ENCODE results near the gene TEX13B. TPM values are rescaled to one million over a fixed set of nuclear protein-coding genes. Genes with fewer than 3 reads are reported as not detected.

Gene TEX13B
- total RNA-seq, 1 donor from 2014 or later: not detected

DNA sequence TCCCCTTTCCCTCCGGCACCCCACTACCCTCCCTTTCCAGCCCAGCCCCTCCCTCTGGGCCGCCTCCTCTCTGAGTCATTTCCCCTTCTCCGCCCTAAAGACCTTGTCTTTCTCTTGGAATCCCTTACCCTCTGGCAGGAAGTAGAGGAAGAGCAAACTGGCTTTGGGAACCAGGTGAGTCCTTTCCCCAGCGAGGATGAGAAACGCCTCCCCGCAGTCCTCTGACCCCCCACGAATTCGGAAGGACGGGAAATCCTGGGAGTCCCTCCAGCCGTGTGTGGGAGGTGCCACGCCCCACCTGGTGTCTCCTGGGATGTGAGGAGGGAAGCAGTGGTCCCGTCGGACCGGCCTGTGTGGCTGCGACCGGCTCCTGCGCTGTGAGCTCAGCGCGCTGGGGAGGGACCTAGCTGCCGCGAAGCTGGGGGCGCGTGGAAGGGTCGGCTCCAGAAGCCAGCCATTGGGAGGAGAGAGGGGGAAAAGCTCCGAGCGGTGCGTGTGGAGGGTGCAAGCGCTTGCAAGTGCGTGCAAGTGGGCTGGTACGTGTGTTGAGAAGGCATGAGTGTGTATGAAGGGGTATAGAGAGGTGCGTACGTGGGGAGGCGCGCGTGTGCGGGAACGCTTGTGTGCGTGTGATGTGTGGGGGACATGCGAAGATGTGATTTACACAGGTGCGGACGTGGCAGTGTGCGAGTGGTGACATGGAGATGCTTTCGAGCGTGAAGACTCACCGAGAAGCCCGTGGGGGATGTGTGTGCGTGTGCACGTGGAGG lies 46.3 kb downstream of the TEX13B start:
- TF ChIP-seq, protein P1, sequence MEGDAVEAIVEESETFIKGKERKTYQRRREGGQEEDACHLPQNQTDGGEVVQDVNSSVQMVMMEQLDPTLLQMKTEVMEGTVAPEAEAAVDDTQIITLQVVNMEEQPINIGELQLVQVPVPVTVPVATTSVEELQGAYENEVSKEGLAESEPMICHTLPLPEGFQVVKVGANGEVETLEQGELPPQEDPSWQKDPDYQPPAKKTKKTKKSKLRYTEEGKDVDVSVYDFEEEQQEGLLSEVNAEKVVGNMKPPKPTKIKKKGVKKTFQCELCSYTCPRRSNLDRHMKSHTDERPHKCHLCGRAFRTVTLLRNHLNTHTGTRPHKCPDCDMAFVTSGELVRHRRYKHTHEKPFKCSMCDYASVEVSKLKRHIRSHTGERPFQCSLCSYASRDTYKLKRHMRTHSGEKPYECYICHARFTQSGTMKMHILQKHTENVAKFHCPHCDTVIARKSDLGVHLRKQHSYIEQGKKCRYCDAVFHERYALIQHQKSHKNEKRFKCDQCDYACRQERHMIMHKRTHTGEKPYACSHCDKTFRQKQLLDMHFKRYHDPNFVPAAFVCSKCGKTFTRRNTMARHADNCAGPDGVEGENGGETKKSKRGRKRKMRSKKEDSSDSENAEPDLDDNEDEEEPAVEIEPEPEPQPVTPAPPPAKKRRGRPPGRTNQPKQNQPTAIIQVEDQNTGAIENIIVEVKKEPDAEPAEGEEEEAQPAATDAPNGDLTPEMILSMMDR (IDR thresholded peaks at IDR 0.05; ENCODE audit: insufficient read depth, low read length, poor library complexity, severe bottlenecking): no peak
- peak overlapping the region; percentile 56 for H3K4me3 ChIP-seq (ENCODE audit: low read depth, low read length)
- no peaks in the 10 kb centered on the region for H3K36me3 ChIP-seq (ENCODE audit: control insufficient read depth, insufficient read depth, low read length)
- H3K27me3 ChIP-seq (ENCODE audit: control insufficient read depth, insufficient read depth, low read length): no peaks in the 10 kb centered on the region
- DNase-seq (ENCODE audit: low read depth): no peak

DNA sequence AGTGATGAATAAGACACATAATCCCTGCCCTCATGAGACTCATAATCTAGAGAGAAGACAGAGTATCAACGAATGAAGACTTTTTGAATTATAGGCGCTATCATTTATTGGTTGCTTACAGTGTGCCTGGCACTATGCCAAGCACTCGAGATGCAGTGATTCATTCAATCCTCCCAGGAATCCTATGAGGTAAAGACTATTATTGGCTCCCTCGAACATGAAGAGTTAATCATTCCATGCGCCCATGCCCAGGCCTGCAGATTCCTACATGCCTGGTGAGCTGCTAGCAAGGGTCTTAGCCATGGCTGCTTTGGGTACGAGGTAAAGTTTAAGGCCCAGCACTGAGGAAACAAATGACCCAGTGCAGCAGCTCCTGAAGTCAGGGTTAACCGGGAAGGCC lies 47.0 kb downstream of the TEX13B start:
- peak overlapping the region; percentile 56 for H3K4me3 ChIP-seq (ENCODE audit: low read depth, low read length)
- no peaks in the 10 kb centered on the region for H3K27me3 ChIP-seq (ENCODE audit: control insufficient read depth, insufficient read depth, low read length)
- DNase-seq (ENCODE audit: low read depth): peak; percentile 28
- H3K36me3 ChIP-seq (ENCODE audit: control insufficient read depth, insufficient read depth, low read length): no peaks in the 10 kb centered on the region
- TF ChIP-seq, protein P1 (IDR thresholded peaks at IDR 0.05; ENCODE audit: insufficient read depth, low read length, poor library complexity, severe bottlenecking): no peak

DNA sequence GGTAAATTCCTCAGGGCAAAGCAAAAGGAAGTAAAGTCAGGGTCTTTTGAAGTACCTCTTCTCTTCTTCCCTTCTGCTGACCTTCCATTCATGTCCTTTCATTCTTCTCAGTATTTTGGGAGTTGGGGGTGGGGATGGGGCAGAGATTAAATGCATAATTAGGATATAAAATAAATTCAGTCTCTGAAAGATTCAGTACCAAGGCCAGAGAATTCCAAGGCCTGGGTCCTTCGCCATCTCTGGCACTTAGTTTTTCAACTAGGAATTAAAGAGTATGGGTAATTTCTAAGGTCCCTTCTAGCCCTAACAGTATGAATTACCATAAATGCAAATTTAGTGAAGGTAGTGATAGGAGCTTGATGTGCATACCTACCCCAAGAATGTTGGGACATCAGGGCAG lies 47.9 kb downstream of the TEX13B start:
- Histone ChIP-seq H3K27me3 (ENCODE audit: control insufficient read depth, insufficient read depth, low read length) (no peaks in the 10 kb centered on the region), H3K36me3 (ENCODE audit: control insufficient read depth, insufficient read depth, low read length) (no peaks in the 10 kb centered on the region), H3K4me3 (ENCODE audit: low read depth, low read length) (no peak overlapping the region)
- TF ChIP-seq, protein P1 (IDR thresholded peaks at IDR 0.05; ENCODE audit: insufficient read depth, low read length, poor library complexity, severe bottlenecking): no peak
- DNase-seq (ENCODE audit: low read depth): no peak

Other genes with a start within 250 kb of the TEX13B start
- 69.0 and 75.0 TPM in 2 replicates for gene TSC22D3, start 206.6 kb downstream of the TEX13B start, total RNA-seq
- not detected in 2 replicates for gene NCBP2L, start 204.6 kb downstream of the TEX13B start, total RNA-seq
- gene MID2, start 156.5 kb downstream of the TEX13B start, total RNA-seq: 14.2 and 18.6 TPM in 2 replicates
- 0.27 and 0.29 TPM in 2 replicates for gene VSIG1, start 62.7 kb upstream of the TEX13B start, total RNA-seq
- 44.6 and 45.1 TPM in 2 replicates for gene PSMD10, start 109.2 kb upstream of the TEX13B start, total RNA-seq
- 8.1 and 10.0 TPM in 2 replicates for gene ATG4A, start 109.4 kb upstream of the TEX13B start, total RNA-seq